OCI-LY7 (cell line): ENCODE data around the gene ARHGEF40.

Experiments
- EZH2phosphoT487 ChIP-seq: fragments of 200-600 bp; sonication (generic); IDR thresholded peaks from 2 replicates; pipeline ENCODE4 v1.6.1; 2018; ENCODE audit warnings: low read depth, borderline replicate concordance, mild to moderate bottlenecking, mixed run types, antibody characterized with exemption, low read length, moderate library complexity, mixed read lengths
- TF ChIP-seq, protein P1 (sequence below): fragments of 200-600 bp; sonication (generic); conservative IDR thresholded peaks from 2 replicates; pipeline ENCODE4 v1.5.1; 2014; ENCODE audit warnings: mild to moderate bottlenecking, antibody characterized with exemption, low read length, moderate library complexity, mixed read lengths

DNA sequence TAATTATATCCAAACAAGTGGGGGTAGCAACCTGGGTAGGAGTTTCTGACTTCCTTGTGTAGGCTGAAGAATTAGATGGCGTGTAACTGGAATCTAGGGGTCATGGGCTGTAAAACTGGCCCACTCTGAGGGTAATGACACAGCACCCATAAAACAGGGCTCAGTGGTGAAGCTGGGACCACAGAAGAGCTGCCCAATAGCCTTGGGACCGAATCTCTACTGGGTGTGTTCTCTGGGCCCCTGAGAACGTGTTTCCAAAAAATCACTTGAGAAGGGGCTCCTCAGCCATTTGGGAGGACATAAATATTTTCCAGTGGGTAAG lies 8.8 kb upstream of the ARHGEF40 start:
- TF ChIP-seq, protein P1, sequence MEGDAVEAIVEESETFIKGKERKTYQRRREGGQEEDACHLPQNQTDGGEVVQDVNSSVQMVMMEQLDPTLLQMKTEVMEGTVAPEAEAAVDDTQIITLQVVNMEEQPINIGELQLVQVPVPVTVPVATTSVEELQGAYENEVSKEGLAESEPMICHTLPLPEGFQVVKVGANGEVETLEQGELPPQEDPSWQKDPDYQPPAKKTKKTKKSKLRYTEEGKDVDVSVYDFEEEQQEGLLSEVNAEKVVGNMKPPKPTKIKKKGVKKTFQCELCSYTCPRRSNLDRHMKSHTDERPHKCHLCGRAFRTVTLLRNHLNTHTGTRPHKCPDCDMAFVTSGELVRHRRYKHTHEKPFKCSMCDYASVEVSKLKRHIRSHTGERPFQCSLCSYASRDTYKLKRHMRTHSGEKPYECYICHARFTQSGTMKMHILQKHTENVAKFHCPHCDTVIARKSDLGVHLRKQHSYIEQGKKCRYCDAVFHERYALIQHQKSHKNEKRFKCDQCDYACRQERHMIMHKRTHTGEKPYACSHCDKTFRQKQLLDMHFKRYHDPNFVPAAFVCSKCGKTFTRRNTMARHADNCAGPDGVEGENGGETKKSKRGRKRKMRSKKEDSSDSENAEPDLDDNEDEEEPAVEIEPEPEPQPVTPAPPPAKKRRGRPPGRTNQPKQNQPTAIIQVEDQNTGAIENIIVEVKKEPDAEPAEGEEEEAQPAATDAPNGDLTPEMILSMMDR: no peak
- TF ChIP-seq EZH2phosphoT487: no peak
